ENCODE measurements around the gene TMEM178B. TPM values are rescaled to one million over a fixed set of nuclear protein-coding genes. Genes with fewer than 3 reads are reported as not detected.

TMEM178B gene
- total RNA-seq, 6 experiments from 2014 or later = under 0.01 to 0.53 (median 0.13) TPM; not detected in 2

DNA sequence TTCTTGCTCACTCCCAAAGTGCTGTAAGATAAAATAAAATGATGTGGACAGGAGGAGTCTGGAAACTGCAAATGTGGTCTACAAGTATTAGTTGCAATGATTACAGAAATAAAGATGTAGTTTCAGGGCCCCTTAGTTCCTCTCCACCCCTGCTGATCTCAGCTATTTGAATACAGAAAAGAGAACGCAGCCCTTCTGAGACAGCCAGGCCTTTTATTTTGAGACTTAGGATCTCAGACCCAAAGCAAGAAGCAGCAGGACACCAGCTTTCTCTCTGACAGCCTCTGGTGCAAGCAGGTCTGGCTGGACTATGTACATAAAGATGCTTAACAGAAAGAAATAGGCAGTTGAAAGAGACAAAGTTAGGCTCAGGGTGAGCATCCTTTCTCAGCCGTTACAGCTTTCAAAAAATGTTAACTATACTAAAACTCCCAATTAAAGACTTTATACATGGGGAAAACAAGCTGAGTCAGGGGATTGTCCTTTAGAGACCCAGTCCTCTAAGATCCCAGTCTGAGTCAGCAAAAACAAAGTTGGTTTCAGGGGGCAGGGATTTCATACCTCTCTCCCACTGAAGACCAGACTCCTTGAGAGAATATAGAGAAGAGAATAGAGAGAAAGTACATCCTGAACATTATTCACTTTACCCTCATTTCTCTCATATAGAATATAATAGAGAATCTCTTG is 220.4 kb downstream of the TMEM178B start:
- H3K27ac ChIP-seq = no peak overlapping the region
- no peak for DNase-seq
- no peaks in the 10 kb centered on the region for H3K9me3 ChIP-seq
- intact Hi-C loops (cut with DNase I) = no loop called here
- ATAC-seq = no peak
- no peaks in the 10 kb centered on the region for H3K27me3 ChIP-seq
- TF ChIP-seq POLR2A (IDR thresholded peaks at IDR 0.05) = no peak
- TF ChIP-seq, protein P1, sequence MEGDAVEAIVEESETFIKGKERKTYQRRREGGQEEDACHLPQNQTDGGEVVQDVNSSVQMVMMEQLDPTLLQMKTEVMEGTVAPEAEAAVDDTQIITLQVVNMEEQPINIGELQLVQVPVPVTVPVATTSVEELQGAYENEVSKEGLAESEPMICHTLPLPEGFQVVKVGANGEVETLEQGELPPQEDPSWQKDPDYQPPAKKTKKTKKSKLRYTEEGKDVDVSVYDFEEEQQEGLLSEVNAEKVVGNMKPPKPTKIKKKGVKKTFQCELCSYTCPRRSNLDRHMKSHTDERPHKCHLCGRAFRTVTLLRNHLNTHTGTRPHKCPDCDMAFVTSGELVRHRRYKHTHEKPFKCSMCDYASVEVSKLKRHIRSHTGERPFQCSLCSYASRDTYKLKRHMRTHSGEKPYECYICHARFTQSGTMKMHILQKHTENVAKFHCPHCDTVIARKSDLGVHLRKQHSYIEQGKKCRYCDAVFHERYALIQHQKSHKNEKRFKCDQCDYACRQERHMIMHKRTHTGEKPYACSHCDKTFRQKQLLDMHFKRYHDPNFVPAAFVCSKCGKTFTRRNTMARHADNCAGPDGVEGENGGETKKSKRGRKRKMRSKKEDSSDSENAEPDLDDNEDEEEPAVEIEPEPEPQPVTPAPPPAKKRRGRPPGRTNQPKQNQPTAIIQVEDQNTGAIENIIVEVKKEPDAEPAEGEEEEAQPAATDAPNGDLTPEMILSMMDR (IDR thresholded peaks at IDR 0.05) = no peak
- H3K4me3 ChIP-seq = no peak overlapping the region
- H3K36me3 ChIP-seq = no peaks in the 10 kb centered on the region
- WGBS (ENCODE audit: insufficient coverage, low coverage, low lambda C conversion rate, missing lambda C conversion rate) = 56% methylated on average over 2 of the region's 2 CpGs
- H3K4me1 ChIP-seq = no peaks in the 10 kb centered on the region

DNA sequence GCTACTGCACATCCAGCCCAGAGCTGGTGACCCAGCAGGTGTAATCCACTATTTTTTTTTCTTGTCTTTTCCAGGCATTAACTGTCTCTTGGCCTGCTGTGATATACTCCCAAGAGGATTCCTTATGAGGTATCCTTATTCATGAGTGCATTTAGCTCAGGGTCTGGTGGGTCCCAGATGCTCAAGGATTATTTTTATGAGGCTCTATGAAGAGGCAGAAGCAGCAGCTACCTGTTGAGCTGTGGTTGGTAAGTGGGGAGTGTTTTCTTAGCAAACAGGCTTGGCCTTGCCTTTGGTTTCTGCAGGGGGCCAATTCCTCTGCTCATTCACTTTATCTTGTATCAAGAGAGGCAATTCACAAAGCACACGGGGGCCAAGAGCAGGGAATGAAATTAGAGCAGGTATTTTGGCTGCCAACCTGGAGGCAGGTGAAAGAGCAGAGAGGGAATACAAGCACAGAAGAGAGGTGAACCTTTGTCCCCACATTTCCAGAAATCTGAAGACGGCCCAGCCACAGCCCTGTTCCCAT is 221.6 kb downstream of the TMEM178B start:
- no peaks in the 10 kb centered on the region for H3K27me3 ChIP-seq
- no peaks in the 10 kb centered on the region for H3K36me3 ChIP-seq
- intact Hi-C loops (cut with DNase I) = no loop called here
- 8% methylated on average over 1 of the region's 2 CpGs for WGBS (ENCODE audit: insufficient coverage, low coverage, low lambda C conversion rate, missing lambda C conversion rate)
- DNase-seq = no peak
- H3K4me1 ChIP-seq = no peaks in the 10 kb centered on the region
- H3K4me3 ChIP-seq = no peak overlapping the region
- H3K9me3 ChIP-seq = no peaks in the 10 kb centered on the region
- no peak for TF ChIP-seq POLR2A (IDR thresholded peaks at IDR 0.05)
- TF ChIP-seq, protein P1 (IDR thresholded peaks at IDR 0.05) = no peak
- H3K27ac ChIP-seq = no peak overlapping the region
- ATAC-seq = no peak

DNA sequence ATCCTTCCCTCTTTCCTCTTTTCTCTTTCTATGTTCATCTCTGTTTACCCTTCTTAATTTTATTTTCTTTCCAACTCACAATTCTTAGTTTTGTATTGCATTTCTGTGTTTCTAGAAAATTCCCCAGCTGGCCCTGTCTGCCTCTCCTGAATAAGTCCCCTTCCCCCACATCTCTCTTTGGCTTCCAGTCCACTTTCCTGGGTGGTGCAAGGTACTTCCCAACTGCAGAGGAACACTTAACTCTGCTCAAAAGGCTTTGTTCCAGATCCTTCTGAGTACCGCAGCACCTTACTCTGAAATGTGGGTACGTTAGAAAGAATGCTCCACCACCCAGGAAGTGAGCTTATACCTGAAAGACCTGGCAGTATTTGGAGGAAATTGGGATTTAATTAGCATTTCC is 227.0 kb downstream of the TMEM178B start:
- WGBS (ENCODE audit: insufficient coverage, low coverage, low lambda C conversion rate, missing lambda C conversion rate) = 68% methylated on average over 2 of the region's 2 CpGs
- TF ChIP-seq POLR2A (IDR thresholded peaks at IDR 0.05) = no peak
- TF ChIP-seq, protein P1 (IDR thresholded peaks at IDR 0.05) = no peak
- Histone ChIP-seq H3K4me1 (no peaks in the 10 kb centered on the region), H3K27ac (no peak overlapping the region), H3K36me3 (no peaks in the 10 kb centered on the region), H3K4me3 (no peak overlapping the region), H3K9me3 (no peaks in the 10 kb centered on the region), H3K27me3 (no peaks in the 10 kb centered on the region)
- DNase-seq (no peak), ATAC-seq (no peak)
- intact Hi-C loops (cut with DNase I) = no loop called here

DNA sequence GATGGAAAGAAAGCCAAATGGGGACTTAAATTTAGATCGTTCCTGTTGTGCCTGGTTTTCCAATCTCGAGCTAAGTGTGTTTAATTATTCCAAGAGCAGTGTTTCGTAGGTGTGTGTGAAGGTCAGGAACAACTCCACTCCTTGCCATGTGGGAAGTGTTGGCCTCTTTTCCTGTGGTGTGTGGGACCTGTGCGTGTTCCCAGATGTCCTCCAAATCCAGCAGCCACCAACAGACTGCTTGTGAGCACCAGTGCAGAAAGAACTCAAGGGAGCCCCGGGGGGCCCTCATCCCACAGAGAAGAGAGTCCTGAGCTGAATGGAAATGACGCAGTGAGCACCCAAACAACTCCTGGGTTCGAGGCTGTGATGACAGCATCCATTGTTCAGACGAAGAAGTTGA is 227.7 kb downstream of the TMEM178B start:
- DNase-seq (no peak), ATAC-seq (no peak)
- no peaks in the 10 kb centered on the region for H3K27me3 ChIP-seq
- no peaks in the 10 kb centered on the region for H3K4me1 ChIP-seq
- intact Hi-C loops (cut with DNase I) = no loop called here
- no peak overlapping the region for H3K4me3 ChIP-seq
- H3K27ac ChIP-seq = no peak overlapping the region
- no peaks in the 10 kb centered on the region for H3K9me3 ChIP-seq
- TF ChIP-seq, protein P1 (IDR thresholded peaks at IDR 0.05) = no peak
- no peaks in the 10 kb centered on the region for H3K36me3 ChIP-seq
- 44% methylated on average over 5 of the region's 8 CpGs for WGBS (ENCODE audit: insufficient coverage, low coverage, low lambda C conversion rate, missing lambda C conversion rate)

All from right lobe of liver (tissue), 6 donors.